ENCODE measurements around the gene POLRMT.

DNA sequence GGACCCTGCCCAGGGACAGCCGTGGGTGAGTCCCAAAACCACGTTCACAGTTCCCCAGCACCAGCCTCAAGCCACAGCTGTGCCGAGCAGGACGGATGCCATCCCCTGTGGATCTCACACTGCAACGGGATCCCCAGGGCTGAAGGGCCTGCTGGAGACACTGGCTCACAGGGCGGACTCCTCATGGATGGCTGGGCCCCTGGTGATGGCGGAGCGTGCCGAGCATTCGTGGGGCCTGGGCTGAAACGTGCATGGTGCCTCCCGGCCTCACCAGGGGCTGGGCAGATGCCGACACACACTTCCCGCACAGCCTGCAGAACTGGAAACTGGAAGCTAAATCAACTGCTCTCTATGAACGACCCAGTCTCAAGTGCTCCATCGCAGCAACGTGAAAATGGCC, 20.1 kb upstream of the POLRMT start:
- TF ChIP-seq NFYB (CRISPR knock-in tag; conservative IDR thresholded peaks at IDR 0.05; ENCODE audit: low read depth): no peak
- TF ChIP-seq, protein P1, sequence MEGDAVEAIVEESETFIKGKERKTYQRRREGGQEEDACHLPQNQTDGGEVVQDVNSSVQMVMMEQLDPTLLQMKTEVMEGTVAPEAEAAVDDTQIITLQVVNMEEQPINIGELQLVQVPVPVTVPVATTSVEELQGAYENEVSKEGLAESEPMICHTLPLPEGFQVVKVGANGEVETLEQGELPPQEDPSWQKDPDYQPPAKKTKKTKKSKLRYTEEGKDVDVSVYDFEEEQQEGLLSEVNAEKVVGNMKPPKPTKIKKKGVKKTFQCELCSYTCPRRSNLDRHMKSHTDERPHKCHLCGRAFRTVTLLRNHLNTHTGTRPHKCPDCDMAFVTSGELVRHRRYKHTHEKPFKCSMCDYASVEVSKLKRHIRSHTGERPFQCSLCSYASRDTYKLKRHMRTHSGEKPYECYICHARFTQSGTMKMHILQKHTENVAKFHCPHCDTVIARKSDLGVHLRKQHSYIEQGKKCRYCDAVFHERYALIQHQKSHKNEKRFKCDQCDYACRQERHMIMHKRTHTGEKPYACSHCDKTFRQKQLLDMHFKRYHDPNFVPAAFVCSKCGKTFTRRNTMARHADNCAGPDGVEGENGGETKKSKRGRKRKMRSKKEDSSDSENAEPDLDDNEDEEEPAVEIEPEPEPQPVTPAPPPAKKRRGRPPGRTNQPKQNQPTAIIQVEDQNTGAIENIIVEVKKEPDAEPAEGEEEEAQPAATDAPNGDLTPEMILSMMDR (IDR thresholded peaks at IDR 0.05): no peak
- TF ChIP-seq, protein P2, sequence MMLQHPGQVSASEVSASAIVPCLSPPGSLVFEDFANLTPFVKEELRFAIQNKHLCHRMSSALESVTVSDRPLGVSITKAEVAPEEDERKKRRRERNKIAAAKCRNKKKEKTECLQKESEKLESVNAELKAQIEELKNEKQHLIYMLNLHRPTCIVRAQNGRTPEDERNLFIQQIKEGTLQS (CRISPR knock-in tag; conservative IDR thresholded peaks at IDR 0.05): no peak
